HEK293 (cell line): Measurements from ENCODE around the gene DLGAP3.

Experiments used
- CTCF ChIA-PET: fragments of 350-600 bp; formaldehyde crosslinking; extraction: SDS; loops from one replicate; lab custom pipeline; 2021; ENCODE audit warnings: antibody characterized with exemption; lab: Yijun Ruan, JAX
- POLR2A ChIA-PET: fragments of 300-600 bp; formaldehyde crosslinking; extraction: SDS; loops from one replicate; lab custom pipeline; 2020; ENCODE audit warnings: antibody characterized with exemption, inconsistent platforms; lab: Yijun Ruan, JAX
- H3K27ac ChIP-seq: fragments of 200-500 bp; sonication (Bioruptor generic); 2 replicates; pipeline ENCODE4 v1.5.1; 2014; ENCODE audit warnings: low read depth, low read length, control low read depth, inconsistent platforms; ENCODE audit errors: extremely low read depth
- H3K36me3 ChIP-seq, 2 experiments: fragments of 200-500 bp in 1 of 2; sonication (Bioruptor generic) in 1 of 2; 1 replicate in 1 of 2; 2 replicates in 1 of 2; pipeline ENCODE4 v1.5.1; 2014 to 2017; ENCODE audit warnings: inconsistent platforms in 2 of 2, low read length in 2 of 2; ENCODE audit not compliant: control insufficient read depth in 2 of 2, insufficient read depth in 1 of 2
- H3K4me1 ChIP-seq: fragments of 200-500 bp; sonication (Bioruptor generic); 2 replicates; pipeline ENCODE4 v1.5.1; 2014; ENCODE audit warnings: mild to moderate bottlenecking, low read length, inconsistent platforms; ENCODE audit not compliant: control insufficient read depth, insufficient read depth
- H3K4me3 ChIP-seq: 2 replicates; pipeline ENCODE4 v1.5.1; 2011; ENCODE audit warnings: low read depth, mild to moderate bottlenecking, control low read depth, low read length, moderate library complexity
- H3K9me3 ChIP-seq: fragments of 200-500 bp; sonication (Bioruptor generic); 2 replicates; pipeline ENCODE4 v1.5.1; 2014; ENCODE audit warnings: low read depth, low read length, inconsistent platforms; ENCODE audit not compliant: control insufficient read depth, insufficient read depth
- BCL11B ChIP-seq: fragments of 450-650 bp; formaldehyde crosslinking; IDR thresholded peaks from 2 replicates; pipeline ENCODE4 v1.5.1; 2016; ENCODE audit warnings: low read depth, missing biosample characterization, missing genetic modification characterization
- MYNN ChIP-seq: fragments of 450-650 bp; formaldehyde crosslinking; IDR thresholded peaks from 2 replicates; pipeline ENCODE4 v1.5.1; 2016; ENCODE audit warnings: missing biosample characterization, missing genetic modification characterization, borderline replicate concordance
- OSR2 ChIP-seq: fragments of 450-650 bp; formaldehyde crosslinking; IDR thresholded peaks from 2 replicates; pipeline ENCODE4 v1.5.1; 2016; ENCODE audit warnings: missing biosample characterization, missing genetic modification characterization
- SCRT2 ChIP-seq: fragments of 450-650 bp; formaldehyde crosslinking; IDR thresholded peaks from 2 replicates; pipeline ENCODE4 v1.5.1; 2016; ENCODE audit warnings: missing biosample characterization, missing genetic modification characterization
- ZFP41 ChIP-seq: fragments of 450-650 bp; formaldehyde crosslinking; IDR thresholded peaks from 2 replicates; pipeline ENCODE4 v1.5.1; 2016; ENCODE audit warnings: missing biosample characterization, missing genetic modification characterization, borderline replicate concordance
- ZNF335 ChIP-seq: fragments of 450-650 bp; formaldehyde crosslinking; conservative IDR thresholded peaks from 2 replicates; pipeline ENCODE4 v1.5.1; 2016; ENCODE audit warnings: missing biosample characterization, missing genetic modification characterization
- TF ChIP-seq, protein P1 (sequence below): fragments of 450-650 bp; formaldehyde crosslinking; IDR thresholded peaks from 2 replicates; pipeline ENCODE4 v1.5.0; 2017; ENCODE audit warnings: missing biosample characterization, missing genetic modification characterization, borderline replicate concordance
- TF ChIP-seq, protein P2 (sequence below): fragments of 450-650 bp; formaldehyde crosslinking; IDR thresholded peaks from 2 replicates; pipeline ENCODE4 v1.5.1; 2016; ENCODE audit warnings: missing biosample characterization, missing genetic modification characterization
- TF ChIP-seq, protein P3 (sequence below): fragments of 450-650 bp; formaldehyde crosslinking; IDR thresholded peaks from 2 replicates; pipeline ENCODE4 v1.5.1; 2016; ENCODE audit warnings: missing biosample characterization, missing genetic modification characterization
- TF ChIP-seq, protein P4 (sequence below): fragments of 450-650 bp; formaldehyde crosslinking; IDR thresholded peaks from 2 replicates; pipeline ENCODE4 v1.5.1; 2016; ENCODE audit warnings: missing biosample characterization, missing genetic modification characterization
- TF ChIP-seq, protein P5 (sequence below): sonication (generic); formaldehyde crosslinking; IDR thresholded peaks from 2 replicates; pipeline ENCODE4 v1.8.1; 2022; ENCODE audit warnings: mild to moderate bottlenecking, moderate library complexity, missing genetic modification reagents
- TF ChIP-seq, protein P6 (sequence below): fragments of 450-650 bp; formaldehyde crosslinking; IDR thresholded peaks from 2 replicates; pipeline ENCODE4 v1.5.1; 2016; ENCODE audit warnings: missing biosample characterization, missing genetic modification characterization

Gene DLGAP3

DNA sequence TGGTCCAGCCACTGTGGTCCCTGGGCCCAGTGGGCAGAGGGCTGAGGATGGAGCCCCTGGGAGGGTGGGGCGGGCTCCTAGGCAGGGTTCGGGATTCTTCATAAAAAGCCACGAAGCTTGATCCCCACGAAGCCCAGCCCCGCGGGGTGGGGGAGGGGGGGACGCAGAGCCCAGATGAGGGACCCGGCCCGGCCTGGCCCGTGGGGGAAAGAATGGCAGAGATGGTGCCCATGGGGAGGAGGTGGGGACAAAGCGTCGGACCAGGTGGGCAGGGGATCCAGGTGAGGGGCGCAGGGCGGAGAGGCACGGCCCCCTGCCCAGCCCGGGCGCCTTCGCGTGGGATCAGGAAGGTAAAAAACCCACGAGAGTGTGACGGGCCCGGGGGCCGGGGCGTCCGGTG is 63.9 kb downstream of the DLGAP3 start (continued):
- TF ChIP-seq, protein P1, sequence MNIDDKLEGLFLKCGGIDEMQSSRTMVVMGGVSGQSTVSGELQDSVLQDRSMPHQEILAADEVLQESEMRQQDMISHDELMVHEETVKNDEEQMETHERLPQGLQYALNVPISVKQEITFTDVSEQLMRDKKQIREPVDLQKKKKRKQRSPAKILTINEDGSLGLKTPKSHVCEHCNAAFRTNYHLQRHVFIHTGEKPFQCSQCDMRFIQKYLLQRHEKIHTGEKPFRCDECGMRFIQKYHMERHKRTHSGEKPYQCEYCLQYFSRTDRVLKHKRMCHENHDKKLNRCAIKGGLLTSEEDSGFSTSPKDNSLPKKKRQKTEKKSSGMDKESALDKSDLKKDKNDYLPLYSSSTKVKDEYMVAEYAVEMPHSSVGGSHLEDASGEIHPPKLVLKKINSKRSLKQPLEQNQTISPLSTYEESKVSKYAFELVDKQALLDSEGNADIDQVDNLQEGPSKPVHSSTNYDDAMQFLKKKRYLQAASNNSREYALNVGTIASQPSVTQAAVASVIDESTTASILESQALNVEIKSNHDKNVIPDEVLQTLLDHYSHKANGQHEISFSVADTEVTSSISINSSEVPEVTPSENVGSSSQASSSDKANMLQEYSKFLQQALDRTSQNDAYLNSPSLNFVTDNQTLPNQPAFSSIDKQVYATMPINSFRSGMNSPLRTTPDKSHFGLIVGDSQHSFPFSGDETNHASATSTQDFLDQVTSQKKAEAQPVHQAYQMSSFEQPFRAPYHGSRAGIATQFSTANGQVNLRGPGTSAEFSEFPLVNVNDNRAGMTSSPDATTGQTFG (tag by site-specific recombination), result no peak

DNA sequence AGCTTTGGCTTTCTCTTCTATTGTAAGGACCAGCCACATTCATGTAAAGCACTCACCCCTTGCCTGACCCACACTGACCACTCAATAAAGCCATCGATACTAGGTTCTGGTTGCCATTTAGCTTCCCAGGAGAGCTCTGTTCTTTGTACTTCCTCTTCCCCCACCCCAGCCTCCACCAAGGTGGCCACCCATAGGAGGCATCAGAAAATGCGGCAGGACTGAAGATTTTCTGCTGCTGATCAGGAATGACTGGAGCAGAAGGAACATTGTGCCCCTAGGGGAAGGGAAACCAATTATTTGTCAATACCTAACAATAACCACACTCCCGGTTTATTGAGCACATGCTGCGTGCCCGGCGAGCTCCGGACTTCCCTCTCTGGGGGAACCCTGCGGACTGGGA is 64.7 kb downstream of the DLGAP3 start:
- ChIA-PET CTCF (interaction anchor here (0.5 to 7.6 kb wide), 4 partner anchors 12 to 79 kb away, joined by 3 to 66 read pairs (median 4); no protein-coding TSS in a partner anchor), POLR2A (no interaction called here)

DNA sequence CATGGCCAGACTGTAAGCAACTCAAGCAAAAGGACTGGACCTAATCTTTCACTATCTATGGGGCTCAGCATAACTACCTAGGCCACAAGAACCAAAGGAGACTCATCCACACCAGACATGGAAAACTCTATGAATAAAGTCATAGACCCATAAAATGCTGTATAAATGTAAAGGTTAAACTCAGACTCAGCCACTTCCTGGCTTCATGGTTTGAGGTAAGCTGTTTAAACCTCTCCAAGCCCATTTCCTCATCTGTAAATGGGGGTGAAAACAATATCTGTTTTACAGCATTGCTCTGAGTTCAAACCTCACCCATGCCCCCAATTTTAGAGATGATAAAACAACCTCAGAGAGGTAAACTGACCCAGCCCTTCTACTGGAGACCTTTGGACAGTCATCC is 65.9 kb downstream of the DLGAP3 start:
- TF ChIP-seq, protein P2, sequence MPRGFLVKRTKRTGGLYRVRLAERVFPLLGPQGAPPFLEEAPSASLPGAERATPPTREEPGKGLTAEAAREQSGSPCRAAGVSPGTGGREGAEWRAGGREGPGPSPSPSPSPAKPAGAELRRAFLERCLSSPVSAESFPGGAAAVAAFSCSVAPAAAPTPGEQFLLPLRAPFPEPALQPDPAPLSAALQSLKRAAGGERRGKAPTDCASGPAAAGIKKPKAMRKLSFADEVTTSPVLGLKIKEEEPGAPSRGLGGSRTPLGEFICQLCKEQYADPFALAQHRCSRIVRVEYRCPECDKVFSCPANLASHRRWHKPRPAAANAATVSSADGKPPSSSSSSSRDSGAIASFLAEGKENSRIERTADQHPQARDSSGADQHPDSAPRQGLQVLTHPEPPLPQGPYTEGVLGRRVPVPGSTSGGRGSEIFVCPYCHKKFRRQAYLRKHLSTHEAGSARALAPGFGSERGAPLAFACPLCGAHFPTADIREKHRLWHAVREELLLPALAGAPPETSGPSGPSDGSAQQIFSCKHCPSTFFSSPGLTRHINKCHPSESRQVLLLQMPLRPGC, result no peak
- Histone ChIP-seq H3K27ac (no peak overlapping the region), H3K9me3 (no peaks in the 10 kb centered on the region), H3K4me3 (no peak overlapping the region), H3K36me3 (no peaks in the 10 kb centered on the region), H3K4me1 (no peaks in the 10 kb centered on the region)
- POLR2A ChIA-PET, result no interaction called here
- CTCF ChIA-PET, result interaction anchor here (0.5 to 7.6 kb wide), 3 partner anchors 11 to 588 kb away, joined by 3 to 66 read pairs (median 5); no protein-coding TSS in a partner anchor

More for the DNA sequence above, 64.7 kb downstream of the DLGAP3 start:
- H3K4me1 ChIP-seq, result no peaks in the 10 kb centered on the region
- H3K4me3 ChIP-seq, result no peak overlapping the region
- H3K36me3 ChIP-seq, result no peaks in the 10 kb centered on the region
- H3K9me3 ChIP-seq, result no peaks in the 10 kb centered on the region
- H3K27ac ChIP-seq, result no peak overlapping the region
- TF ChIP-seq SCRT2 (tag by site-specific recombination), result no peak
- TF ChIP-seq, protein P3, sequence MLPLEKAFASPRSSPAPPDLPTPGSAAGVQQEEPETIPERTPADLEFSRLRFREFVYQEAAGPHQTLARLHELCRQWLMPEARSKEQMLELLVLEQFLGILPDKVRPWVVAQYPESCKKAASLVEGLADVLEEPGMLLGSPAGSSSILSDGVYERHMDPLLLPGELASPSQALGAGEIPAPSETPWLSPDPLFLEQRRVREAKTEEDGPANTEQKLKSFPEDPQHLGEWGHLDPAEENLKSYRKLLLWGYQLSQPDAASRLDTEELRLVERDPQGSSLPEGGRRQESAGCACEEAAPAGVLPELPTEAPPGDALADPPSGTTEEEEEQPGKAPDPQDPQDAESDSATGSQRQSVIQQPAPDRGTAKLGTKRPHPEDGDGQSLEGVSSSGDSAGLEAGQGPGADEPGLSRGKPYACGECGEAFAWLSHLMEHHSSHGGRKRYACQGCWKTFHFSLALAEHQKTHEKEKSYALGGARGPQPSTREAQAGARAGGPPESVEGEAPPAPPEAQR (tag by site-specific recombination), result no peak

DNA sequence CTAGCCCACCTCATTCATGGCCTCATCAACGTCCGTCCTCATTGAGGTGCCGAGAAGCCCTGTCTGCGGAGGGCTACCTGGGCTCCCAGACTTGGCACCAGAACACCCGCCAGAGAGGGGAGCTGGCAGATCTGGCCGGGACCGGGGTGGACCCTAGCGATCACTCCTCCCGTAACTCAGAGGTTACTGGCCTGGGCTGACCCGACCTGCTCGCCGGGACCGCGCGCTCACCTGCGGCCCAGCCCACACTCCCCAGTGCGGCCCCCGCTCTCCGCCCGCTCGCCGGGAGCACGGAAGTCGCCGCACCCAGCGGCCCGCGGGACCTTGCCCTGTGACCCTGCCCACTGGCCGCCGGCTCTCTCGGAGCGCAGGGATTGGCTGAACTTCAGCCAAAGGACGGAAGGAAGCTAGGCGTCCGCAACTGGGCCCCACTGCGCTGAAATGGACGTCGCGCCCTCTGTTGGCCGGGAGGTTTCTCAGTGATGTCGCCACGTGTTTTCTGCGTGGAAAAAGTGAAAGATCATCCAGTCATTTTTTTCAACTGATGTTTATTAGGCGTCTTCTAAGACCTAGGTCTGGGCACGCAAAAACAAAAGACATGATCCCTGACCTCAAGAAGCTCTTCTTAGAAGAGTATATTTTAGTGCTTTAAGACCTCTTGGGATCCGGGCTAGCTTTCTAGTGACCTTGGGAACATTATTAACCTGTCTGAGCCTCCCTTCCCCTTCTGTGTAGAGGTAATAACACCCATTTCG is 69.8 kb downstream of the DLGAP3 start, which contains the start of gene SMIM12:
Gene SMIM12 (minus strand): TSS at position 304 of the 755 bp plus-strand sequence. CDS start 3,772 bp downstream, outside the sequence.
- Histone ChIP-seq H3K27ac (peak within 1 kb of the TSS; percentile 24; the same call in 1 of the 2 replicates), H3K4me1 (no peaks in the 10 kb centered on the region), H3K36me3 (peaks cover 1 to 27% of the 10 kb centered on the region in 2 experiments; a peak in 2 of 3 replicates), H3K9me3 (no peaks in the 10 kb centered on the region), H3K4me3 (peak within 1 kb of the TSS; percentile 73)
- CTCF ChIA-PET, result interaction anchor here (0.6 to 1.6 kb wide), 19 partner anchors 11 to 683 kb away, joined by 3 to 9 read pairs (median 3); no protein-coding TSS in a partner anchor
- POLR2A ChIA-PET, result interaction anchor here (0.6 to 1.8 kb wide), 17 partner anchors 10 to 1426 kb away, joined by 3 to 10 read pairs (median 4); partner anchors contain the start of genes NCDN, TMEM35B, ZMYM1 and ZMYM6
- no peak; the same call in 1 of the 2 replicates for TF ChIP-seq MYNN (tag by site-specific recombination)
- TF ChIP-seq, protein P4, sequence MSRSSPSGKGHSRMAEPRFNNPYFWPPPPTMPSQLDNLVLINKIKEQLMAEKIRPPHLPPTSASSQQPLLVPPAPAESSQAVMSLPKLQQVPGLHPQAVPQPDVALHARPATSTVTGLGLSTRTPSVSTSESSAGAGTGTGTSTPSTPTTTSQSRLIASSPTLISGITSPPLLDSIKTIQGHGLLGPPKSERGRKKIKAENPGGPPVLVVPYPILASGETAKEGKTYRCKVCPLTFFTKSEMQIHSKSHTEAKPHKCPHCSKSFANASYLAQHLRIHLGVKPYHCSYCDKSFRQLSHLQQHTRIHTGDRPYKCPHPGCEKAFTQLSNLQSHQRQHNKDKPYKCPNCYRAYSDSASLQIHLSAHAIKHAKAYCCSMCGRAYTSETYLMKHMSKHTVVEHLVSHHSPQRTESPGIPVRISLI (tag by site-specific recombination), result peak; percentile 59
- TF ChIP-seq ZNF335 (tag by site-specific recombination), result peak; percentile 36
- TF ChIP-seq, protein P5, sequence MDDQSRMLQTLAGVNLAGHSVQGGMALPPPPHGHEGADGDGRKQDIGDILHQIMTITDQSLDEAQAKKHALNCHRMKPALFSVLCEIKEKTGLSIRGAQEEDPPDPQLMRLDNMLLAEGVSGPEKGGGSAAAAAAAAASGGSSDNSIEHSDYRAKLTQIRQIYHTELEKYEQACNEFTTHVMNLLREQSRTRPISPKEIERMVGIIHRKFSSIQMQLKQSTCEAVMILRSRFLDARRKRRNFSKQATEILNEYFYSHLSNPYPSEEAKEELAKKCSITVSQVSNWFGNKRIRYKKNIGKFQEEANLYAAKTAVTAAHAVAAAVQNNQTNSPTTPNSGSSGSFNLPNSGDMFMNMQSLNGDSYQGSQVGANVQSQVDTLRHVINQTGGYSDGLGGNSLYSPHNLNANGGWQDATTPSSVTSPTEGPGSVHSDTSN (CRISPR knock-in tag), result 0 out of 2 replicates have a peak, but pooled peaks have one; percentile 74
- TF ChIP-seq, protein P6, sequence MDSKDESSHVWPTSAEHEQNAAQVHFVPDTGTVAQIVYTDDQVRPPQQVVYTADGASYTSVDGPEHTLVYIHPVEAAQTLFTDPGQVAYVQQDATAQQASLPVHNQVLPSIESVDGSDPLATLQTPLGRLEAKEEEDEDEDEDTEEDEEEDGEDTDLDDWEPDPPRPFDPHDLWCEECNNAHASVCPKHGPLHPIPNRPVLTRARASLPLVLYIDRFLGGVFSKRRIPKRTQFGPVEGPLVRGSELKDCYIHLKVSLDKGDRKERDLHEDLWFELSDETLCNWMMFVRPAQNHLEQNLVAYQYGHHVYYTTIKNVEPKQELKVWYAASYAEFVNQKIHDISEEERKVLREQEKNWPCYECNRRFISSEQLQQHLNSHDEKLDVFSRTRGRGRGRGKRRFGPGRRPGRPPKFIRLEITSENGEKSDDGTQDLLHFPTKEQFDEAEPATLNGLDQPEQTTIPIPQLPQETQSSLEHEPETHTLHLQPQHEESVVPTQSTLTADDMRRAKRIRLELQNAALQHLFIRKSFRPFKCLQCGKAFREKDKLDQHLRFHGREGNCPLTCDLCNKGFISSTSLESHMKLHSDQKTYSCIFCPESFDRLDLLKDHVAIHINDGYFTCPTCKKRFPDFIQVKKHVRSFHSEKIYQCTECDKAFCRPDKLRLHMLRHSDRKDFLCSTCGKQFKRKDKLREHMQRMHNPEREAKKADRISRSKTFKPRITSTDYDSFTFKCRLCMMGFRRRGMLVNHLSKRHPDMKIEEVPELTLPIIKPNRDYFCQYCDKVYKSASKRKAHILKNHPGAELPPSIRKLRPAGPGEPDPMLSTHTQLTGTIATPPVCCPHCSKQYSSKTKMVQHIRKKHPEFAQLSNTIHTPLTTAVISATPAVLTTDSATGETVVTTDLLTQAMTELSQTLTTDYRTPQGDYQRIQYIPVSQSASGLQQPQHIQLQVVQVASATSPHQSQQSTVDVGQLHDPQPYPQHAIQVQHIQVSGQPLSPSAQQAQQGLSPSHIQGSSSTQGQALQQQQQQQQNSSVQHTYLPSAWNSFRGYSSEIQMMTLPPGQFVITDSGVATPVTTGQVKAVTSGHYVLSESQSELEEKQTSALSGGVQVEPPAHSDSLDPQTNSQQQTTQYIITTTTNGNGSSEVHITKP (tag by site-specific recombination), result peak; percentile 63
- TF ChIP-seq, protein P3 (tag by site-specific recombination), result 0 out of 2 replicates have a peak, but pooled peaks have one; percentile 43
- TF ChIP-seq OSR2 (tag by site-specific recombination), result peak; percentile 47
- no peak for TF ChIP-seq ZFP41
- TF ChIP-seq BCL11B, result peak; percentile 93
